A549 treated with GW870086 at 1 μM for 4 hours (cell line): ENCODE measurements around the gene TAMALIN. TPM values are rescaled to one million over a fixed set of nuclear protein-coding genes. Genes with fewer than 3 reads are reported as not detected.

Experiments
- total RNA-seq: library from RNA; stranded (reverse); fragments of 200-300 nt; extraction: Qiagen RNA extraction; gene quantifications from 5 replicates; pipeline ENCODE4 v1.2.3, GENCODE V29; 2022; ENCODE audit warnings: low read depth

The TAMALIN gene
- total RNA-seq = 0.51 to 1.6 TPM (median 0.65 TPM) in 5 replicates

GRCh38 chr12:52006726-52007157 lies at the start of gene TAMALIN:
TSS of gene TAMALIN (plus strand) at chr12:52006946. CDS start at chr12:52007020, 74 bp downstream.

GRCh38 chr12:52050758-52051541 lies 44.2 kb downstream of the TAMALIN start, which contains the start of gene NR4A1:
TSS of gene NR4A1 (plus strand) at chr12:52051442. CDS start at chr12:52054329, 2,887 bp downstream.

Other genes starting within 250 kb of the TAMALIN start
- gene FIGNL2, start 158.2 kb upstream of the TAMALIN start, total RNA-seq = 0.16 to 0.34 TPM (median 0.25 TPM) in 5 replicates
- gene ANKRD33, start 118.8 kb upstream of the TAMALIN start, total RNA-seq = not detected in 5 replicates
- 0.05 to 0.14 TPM in 2 of 5 replicates, not detected in the others for gene ACVRL1, start 99.4 kb upstream of the TAMALIN start, total RNA-seq
- 14.1 to 18.7 TPM (median 17.9 TPM) in 5 replicates for gene ACVR1B, start 55.2 kb upstream of the TAMALIN start, total RNA-seq
- gene NR4A1, start 44.5 kb downstream of the TAMALIN start, total RNA-seq = 27.6 to 42.9 TPM (median 35.0 TPM) in 5 replicates
- 82.9 to 97.4 TPM (median 95.0 TPM) in 5 replicates for gene ATG101, start 63.0 kb downstream of the TAMALIN start, total RNA-seq
- gene SMIM41, start 72.8 kb downstream of the TAMALIN start, total RNA-seq = not detected in 5 replicates
- 30.3 to 43.4 TPM (median 36.8 TPM) in 5 replicates for gene KRT80, start 185.1 kb downstream of the TAMALIN start, total RNA-seq
- 4,163 to 5,096 TPM (median 4,633 TPM) in 5 replicates for gene KRT7, start 226.3 kb downstream of the TAMALIN start, total RNA-seq